GM15510 (cell line): ENCODE measurements around the gene MPDZ.

Source experiments
- POLR2A ChIP-seq: IDR thresholded peaks from 3 replicates; pipeline ENCODE4 v1.6.1; 2011; ENCODE audit warnings: borderline replicate concordance; ENCODE audit not compliant: insufficient read length; ENCODE audit errors: extremely low read depth

The MPDZ gene

DNA sequence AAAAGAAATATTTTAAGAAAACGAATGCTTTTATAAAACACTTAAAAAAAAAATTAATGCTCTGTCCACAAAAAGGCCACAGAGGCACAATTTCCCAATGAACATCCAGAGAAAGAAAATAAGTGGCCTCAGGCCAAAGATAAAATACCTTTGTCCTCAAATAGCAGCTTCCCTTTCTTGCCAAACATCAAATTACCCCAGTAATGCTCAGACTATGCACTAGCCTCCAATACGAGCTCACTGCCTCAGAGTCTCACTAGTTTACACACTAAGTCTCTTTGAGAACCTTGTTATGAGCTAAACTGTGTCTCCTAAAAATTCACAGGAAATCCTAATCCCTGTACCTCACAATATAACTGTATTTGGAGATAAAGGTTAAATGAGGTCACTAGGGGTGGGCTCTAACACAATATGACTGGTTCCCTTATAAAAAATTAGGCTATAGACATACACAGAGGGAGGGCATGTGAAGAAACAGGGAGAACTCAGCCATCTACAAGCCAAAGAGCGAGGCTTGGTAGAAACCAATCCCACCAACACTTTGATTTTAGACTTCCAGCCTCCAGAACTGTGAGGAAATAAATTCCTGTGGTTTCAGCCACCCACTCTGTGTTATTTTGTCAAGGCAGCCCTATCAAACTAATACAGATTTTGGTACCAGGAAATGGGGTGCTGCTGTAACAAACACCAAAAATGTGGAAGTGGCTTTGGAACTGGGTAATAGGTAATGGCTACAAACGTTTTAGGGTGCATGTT lies 4.4 kb downstream of the MPDZ start:
- no peak for TF ChIP-seq POLR2A

DNA sequence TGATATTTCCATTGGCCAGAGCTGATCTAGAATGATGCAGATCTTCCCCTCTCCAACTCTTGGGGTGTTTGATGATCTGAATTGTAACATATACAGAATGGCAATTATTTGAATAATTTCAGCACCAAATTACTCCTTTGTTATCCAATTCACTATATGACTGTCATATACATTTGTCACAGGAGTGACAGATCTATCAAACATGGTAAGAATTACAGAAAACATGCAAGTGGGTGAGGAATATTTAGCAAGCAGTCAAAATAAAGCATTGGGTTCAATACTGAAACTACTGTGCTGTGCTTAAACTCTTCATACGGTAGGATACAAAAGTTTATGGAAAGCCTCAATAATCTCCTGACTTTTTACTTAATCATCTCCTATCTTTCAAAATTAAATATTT lies 8.8 kb downstream of the MPDZ start:
- no peak for TF ChIP-seq POLR2A

DNA sequence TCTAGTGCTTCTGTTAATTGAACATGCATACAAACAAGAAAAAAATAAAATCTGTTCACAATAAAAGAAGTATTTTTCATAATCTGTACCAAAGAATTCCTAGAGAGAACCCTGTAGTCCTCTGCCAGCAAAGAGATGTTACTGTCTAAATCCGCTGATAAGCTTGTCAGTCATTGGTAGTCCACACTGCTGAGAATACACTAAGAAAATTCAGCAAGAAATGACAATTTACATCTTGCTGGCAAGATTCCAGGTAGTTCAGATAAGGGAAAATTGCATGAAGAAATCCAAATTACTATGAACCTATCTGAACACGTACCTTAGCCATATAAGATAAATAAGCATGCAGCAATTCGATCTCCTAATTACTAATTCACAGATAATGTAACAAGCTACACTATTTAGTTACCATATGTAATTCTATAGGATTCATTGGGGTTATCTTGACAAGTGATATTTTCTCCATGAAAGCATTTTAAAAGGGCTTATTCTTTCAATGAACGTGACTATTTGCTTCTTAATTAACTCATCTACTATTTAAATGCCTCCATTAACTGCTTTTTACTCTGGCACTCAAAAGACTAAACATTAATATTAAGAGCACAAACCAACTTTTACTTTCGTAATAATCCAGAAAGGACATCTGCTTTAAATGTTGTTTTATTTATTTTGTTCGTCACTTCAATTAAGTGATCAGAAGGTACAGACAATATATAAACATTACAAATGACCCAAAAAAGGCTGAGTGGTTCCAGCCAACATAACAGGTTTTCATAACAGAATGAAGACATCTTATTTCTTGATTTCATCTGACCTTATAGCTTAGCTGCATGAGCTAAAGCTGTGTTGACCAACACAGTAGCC lies 9.7 kb downstream of the MPDZ start:
- TF ChIP-seq POLR2A = no peak

DNA sequence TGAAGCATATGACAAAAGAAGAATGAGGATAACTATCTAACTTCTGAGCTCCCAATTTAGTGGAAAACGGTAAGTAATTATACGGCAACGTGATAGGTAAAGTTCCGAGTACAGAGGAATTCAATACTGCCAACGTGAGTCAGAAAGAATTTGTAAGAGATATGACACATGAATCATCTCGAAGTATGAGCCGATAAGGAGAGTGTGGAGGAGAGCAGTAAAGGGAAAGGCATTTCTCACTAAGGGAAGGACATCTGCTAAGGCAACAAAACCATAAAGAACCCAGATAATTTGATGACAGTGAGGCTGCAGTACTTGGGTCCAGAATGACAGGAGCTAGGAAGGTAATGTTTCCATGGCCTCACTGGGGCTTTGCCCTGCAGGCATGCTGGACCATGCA lies 11.0 kb downstream of the MPDZ start:
- TF ChIP-seq POLR2A = no peak

DNA sequence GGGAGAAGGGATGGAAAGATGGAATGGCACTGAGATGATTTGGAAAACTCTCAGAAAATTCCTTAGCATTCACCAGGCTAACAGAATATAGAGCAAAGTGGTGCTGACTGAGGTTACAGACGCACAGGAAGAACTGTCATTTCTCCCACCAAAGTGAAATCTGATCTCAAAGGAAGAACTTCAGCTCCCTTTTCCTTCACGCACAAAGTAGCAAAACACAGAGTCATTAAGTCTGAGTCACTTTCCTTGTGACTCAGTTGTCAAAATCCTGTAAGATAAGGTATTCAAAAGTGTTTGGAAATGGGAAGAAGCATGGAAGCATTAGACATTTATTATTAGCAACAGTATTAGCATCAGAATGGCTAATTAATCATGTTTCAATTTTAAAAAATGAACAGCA lies 11.7 kb downstream of the MPDZ start:
- TF ChIP-seq POLR2A = no peak

DNA sequence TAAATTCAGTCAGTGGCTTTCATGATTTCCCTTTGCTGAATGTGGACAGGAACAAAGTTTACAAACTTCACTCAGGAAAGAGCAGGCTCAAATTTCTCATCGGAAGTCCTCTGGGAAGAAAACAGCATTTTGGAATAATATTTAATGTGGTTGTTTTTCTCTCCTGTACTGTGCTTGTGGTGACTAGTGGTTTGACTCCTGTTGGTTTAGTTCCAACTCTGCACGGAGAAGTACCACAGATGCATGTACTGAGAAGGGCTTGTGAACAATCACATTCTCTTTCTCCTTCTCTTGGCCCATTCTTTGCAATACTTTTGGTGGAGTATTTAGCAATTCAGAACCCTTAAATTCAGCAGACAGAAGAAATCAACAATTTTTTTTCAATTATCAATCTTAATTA lies 13.3 kb downstream of the MPDZ start:
- no peak for TF ChIP-seq POLR2A

DNA sequence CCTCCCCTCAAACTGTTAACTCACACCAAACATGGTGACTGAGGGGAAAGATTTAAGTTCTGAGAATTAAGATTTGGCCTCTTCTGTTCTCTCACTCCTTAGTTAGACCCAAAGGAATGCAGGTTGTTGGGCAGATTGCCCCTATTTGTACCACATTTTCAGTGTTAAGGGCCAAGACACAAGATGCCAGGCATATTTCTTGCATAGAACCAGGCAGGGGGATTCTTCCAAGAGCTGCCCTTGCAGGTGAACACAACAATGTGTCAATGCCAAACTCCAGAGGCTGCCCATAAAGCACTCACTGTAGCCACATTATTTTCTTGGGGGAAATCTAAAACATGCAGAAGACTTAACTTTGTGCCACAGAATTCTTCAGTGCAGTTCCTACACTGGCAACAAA lies 14.7 kb downstream of the MPDZ start:
- TF ChIP-seq POLR2A = no peak

DNA sequence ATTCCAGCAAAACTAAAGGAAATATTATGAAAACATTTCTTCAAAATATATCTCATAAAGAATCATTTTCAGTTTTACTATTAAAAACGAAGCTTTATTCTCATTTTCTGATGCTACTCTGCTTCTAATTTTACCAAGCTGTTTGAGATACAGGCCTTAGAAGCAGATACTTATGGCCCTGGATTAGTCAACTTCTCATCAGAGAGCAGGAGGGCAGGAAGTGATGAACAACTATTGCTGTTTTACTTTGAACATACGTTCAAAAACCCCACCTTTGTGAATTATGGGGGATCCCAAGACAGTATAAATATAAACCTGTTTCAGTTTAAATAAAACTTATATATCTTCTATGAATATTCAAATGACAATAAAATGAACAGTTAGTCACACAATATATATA lies 16.0 kb downstream of the MPDZ start:
- no peak for TF ChIP-seq POLR2A

DNA sequence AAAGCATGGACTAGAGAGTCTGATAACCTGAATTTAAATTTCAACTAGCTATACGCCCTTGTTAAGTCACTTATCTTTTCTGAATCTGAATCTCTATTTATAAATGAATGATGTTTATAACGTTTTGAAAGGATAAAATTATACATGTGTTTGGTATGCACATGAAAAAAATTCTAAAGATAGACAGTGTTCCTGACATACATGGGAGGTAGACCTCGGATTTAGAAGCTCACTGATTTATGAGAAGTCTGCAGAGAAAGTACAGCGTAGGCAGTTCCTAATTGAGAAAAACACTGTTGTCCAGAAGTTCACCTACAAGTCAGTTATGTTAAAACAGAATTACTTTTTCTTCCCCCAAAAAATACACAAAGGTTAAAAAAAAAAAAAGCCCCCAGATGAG lies 26.6 kb downstream of the MPDZ start:
- no peak for TF ChIP-seq POLR2A

DNA sequence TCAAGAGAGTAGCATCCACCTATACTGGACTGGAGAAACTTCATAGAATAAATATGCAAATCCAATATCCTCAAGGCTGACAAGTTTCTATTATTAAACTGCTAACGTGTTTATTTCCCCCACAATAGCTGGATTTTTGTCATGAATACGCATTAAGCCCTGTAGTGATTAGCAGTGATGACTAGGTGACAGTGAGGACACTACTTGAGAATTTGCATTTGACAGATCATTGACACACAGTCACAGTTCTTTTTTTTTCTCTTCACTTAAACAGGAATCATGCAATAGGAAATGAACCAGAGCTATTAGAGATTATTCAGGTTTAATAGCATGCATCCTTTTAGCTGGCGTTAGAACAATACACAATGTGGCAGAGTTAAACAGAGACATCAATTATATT lies 35.3 kb downstream of the MPDZ start:
- no peak for TF ChIP-seq POLR2A

DNA sequence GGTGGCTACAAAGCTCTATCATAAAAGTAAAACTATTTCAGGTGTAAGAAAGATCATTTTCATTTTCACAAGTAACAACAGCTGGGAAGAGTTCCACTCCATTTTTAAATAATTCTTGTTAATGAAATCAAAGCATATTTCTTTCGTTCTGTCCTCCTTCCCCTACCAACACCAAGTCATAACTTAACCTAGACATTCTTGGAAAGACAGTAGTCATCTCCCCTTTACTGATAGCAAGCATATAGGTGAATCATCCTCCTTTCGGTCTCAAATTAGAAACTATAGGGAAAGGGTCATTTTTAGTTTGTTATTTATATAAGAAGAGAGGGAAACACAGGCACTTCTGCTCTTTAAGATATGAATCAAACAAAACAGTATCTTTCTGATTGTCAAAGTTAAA lies 38.2 kb downstream of the MPDZ start:
- no peak for TF ChIP-seq POLR2A

DNA sequence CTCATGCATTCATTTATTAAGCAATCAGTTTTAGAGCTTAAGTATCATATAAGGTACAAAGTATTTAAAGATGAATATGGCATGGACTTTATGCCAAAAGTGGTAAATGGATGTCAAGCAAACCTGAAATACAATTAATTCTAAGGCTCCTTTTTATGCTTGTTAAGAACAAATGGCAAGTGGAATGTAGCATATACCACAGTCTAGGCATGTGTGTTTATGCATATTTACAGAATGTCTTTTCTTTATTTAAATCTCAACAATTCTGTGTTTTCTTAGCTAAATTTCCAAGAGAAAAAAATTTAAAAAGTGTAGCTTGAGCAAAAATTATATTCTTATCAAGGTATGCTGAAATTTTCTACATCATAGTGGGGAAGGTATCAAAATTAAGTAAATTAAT lies 39.8 kb downstream of the MPDZ start:
- no peak for TF ChIP-seq POLR2A

DNA sequence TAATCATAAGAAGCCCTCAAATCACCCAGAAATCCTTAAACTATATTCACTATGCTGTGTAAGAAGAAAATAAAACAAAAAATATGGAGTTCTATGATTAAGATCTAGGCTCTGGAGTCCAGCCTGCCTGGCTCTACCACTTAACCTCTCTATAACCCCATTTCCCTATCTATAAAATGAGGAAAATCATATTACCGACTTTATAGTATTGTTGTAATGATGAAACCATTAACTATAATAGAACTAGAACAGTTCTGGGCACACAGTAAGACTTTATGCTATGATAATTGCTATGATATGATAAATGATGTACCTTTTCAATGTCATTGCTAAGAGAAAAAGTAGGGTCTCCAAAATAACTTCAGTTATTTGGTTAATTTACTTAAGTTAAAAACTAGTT lies 40.3 kb downstream of the MPDZ start:
- TF ChIP-seq POLR2A = no peak

DNA sequence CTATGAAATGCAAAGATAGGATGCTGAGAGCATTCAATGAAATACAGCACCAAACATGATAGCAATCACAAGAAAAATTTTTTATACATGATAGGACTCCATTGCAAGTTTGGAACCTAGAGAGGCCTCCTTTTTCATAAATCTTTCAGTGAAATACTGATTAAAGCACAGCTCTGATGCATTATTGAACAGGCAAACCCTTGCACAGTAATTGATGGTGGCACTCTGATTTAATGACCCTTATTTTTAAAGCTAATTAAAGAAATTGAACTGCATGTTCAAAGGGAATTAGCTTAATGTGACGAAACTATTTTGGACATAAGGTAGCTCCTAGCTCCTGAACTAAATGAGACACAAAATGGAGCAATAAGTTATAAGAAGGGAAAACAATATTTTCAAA lies 44.6 kb downstream of the MPDZ start:
- TF ChIP-seq POLR2A = no peak

DNA sequence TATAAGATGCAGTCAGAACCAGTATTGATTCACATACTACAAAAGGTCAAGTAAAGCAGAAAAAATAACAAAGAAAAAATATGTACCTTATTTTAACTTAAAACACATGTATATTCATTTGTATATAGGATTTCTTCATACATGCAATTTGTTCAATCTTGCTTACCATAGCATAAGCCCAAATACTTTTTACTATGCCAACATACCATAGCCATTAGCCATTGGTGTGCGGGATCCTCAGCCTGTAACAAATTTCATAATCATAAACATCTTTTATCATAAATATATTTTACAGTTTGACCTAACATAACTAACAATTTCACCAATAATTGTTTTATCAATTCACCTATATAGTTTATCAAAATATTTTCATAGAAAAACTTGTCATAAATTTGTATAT lies 51.1 kb downstream of the MPDZ start:
- TF ChIP-seq POLR2A = no peak

DNA sequence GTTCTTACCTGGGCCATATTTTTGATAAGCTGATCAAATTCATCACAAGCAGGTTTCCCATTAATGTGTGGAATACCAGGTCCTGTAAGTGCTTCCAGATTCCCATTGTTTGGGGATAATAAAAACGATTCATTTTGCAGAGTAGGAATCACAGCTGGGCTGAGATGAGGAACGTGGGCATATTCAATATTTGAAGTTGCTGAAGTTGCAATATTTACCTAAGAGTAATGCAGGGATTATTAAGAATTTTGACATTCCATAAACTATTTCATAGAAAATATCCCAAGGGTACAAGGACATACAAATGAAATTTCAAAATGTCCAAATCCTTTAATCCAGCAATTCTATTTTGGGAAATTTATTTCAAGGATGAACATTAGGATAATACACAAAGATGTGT lies 55.1 kb downstream of the MPDZ start:
- TF ChIP-seq POLR2A = no peak
